ENCODE data around the gene KCNMA1.

DNA sequence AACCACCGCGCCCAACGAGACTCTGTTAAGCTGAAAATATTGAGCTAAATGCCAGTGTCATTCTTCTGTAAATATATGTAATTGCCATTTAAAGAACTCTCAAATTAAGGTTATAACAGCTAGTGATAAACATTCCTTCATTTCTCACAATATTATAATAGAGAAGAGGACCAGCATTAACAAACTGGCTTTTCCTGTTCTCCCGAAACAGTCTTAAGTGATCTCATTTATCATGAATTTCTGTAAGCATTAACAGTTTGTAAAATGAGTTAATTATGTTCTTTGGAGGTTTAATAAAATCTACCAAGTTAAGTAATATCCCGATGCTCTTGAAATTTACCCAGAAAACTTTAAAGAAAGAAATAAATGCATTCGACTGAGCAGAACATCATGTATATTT, 352.8 kb downstream of the KCNMA1 start:
- TF ChIP-seq, protein P1, sequence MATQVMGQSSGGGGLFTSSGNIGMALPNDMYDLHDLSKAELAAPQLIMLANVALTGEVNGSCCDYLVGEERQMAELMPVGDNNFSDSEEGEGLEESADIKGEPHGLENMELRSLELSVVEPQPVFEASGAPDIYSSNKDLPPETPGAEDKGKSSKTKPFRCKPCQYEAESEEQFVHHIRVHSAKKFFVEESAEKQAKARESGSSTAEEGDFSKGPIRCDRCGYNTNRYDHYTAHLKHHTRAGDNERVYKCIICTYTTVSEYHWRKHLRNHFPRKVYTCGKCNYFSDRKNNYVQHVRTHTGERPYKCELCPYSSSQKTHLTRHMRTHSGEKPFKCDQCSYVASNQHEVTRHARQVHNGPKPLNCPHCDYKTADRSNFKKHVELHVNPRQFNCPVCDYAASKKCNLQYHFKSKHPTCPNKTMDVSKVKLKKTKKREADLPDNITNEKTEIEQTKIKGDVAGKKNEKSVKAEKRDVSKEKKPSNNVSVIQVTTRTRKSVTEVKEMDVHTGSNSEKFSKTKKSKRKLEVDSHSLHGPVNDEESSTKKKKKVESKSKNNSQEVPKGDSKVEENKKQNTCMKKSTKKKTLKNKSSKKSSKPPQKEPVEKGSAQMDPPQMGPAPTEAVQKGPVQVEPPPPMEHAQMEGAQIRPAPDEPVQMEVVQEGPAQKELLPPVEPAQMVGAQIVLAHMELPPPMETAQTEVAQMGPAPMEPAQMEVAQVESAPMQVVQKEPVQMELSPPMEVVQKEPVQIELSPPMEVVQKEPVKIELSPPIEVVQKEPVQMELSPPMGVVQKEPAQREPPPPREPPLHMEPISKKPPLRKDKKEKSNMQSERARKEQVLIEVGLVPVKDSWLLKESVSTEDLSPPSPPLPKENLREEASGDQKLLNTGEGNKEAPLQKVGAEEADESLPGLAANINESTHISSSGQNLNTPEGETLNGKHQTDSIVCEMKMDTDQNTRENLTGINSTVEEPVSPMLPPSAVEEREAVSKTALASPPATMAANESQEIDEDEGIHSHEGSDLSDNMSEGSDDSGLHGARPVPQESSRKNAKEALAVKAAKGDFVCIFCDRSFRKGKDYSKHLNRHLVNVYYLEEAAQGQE (IDR thresholded peaks at IDR 0.05; ENCODE audit: borderline replicate concordance) = no peak
- TF ChIP-seq, protein P2, sequence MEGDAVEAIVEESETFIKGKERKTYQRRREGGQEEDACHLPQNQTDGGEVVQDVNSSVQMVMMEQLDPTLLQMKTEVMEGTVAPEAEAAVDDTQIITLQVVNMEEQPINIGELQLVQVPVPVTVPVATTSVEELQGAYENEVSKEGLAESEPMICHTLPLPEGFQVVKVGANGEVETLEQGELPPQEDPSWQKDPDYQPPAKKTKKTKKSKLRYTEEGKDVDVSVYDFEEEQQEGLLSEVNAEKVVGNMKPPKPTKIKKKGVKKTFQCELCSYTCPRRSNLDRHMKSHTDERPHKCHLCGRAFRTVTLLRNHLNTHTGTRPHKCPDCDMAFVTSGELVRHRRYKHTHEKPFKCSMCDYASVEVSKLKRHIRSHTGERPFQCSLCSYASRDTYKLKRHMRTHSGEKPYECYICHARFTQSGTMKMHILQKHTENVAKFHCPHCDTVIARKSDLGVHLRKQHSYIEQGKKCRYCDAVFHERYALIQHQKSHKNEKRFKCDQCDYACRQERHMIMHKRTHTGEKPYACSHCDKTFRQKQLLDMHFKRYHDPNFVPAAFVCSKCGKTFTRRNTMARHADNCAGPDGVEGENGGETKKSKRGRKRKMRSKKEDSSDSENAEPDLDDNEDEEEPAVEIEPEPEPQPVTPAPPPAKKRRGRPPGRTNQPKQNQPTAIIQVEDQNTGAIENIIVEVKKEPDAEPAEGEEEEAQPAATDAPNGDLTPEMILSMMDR (IDR thresholded peaks at IDR 0.05; ENCODE audit: poor library complexity, severe bottlenecking) = no peak
- TF ChIP-seq MXI1 (conservative IDR thresholded peaks at IDR 0.05; ENCODE audit: poor library complexity, severe bottlenecking) = no peak
- no peak for TF ChIP-seq RAD21 (conservative IDR thresholded peaks at IDR 0.05)
- no peak for TF ChIP-seq EP300 (conservative IDR thresholded peaks at IDR 0.05; ENCODE audit: poor library complexity, severe bottlenecking)
- TF ChIP-seq EZH2 (IDR thresholded peaks at IDR 0.05; ENCODE audit: borderline replicate concordance, insufficient read depth, low read length, poor library complexity, severe bottlenecking) = no peak
- TF ChIP-seq SMC3 (conservative IDR thresholded peaks at IDR 0.05; ENCODE audit: poor library complexity) = no peak
- TF ChIP-seq POLR2AphosphoS5 (IDR thresholded peaks at IDR 0.05) = no peak
- TF ChIP-seq TAF1 (IDR thresholded peaks at IDR 0.05; ENCODE audit: low read depth) = no peak

Measured in neural cell (in vitro differentiated cells).